Thyroid gland (tissue), 4 donors: Measurements from ENCODE around the gene VIT.

Experiments used
- POLR2A ChIP-seq, 2 donors: fragments of 450-650 bp; IDR thresholded peaks; one replicate each; pipeline ENCODE4 v1.6.1; 2017; ENCODE audit warnings: antibody characterized with exemption in 2 of 2, mild to moderate bottlenecking in 2 of 2, moderate library complexity in 1 of 2
- TF ChIP-seq, protein P1 (sequence below), 6 experiments: fragments of 200-600 bp in 3 of 6; fragments of 450-650 bp in 3 of 6; sonication (generic) in 3 of 6; IDR thresholded peaks; one replicate each; pipeline ENCODE4 v1.5.1; 2016 to 2019; ENCODE audit warnings: antibody characterized with exemption in 6 of 6, mild to moderate bottlenecking in 2 of 6, inconsistent platforms in 1 of 6, moderate library complexity in 1 of 6

DNA sequence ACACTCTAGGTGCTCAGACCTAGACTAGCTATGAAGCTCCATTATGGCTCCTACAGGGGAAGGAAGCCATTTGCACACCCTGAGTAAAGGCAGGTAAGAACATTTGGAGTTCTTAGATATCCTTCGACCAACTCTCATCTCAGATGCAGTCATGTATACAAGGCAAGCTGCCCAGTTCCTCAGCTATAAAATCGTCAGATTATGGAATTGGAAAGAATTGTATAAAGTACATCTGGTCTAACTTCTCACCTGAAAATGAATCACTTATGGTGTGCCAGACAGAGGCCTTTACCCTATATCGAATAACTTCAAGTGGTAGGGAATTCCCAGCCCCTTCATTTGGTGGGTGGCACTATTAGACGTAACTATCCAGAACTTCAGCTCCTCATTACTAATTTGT is 79.3 kb downstream of the VIT start:
- TF ChIP-seq, protein P1, sequence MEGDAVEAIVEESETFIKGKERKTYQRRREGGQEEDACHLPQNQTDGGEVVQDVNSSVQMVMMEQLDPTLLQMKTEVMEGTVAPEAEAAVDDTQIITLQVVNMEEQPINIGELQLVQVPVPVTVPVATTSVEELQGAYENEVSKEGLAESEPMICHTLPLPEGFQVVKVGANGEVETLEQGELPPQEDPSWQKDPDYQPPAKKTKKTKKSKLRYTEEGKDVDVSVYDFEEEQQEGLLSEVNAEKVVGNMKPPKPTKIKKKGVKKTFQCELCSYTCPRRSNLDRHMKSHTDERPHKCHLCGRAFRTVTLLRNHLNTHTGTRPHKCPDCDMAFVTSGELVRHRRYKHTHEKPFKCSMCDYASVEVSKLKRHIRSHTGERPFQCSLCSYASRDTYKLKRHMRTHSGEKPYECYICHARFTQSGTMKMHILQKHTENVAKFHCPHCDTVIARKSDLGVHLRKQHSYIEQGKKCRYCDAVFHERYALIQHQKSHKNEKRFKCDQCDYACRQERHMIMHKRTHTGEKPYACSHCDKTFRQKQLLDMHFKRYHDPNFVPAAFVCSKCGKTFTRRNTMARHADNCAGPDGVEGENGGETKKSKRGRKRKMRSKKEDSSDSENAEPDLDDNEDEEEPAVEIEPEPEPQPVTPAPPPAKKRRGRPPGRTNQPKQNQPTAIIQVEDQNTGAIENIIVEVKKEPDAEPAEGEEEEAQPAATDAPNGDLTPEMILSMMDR (IDR thresholded peaks at IDR 0.05): no peak
- no peak for TF ChIP-seq POLR2A (IDR thresholded peaks at IDR 0.05)
